ENCODE results near the gene GGT6. TPM values are rescaled to one million over a fixed set of nuclear protein-coding genes. Genes with fewer than 3 reads are reported as not detected.

GGT6 gene
- total RNA-seq, 1 experiment from 2014 or later, result not detected

- no peaks in the 10 kb centered on the region for H3K27me3 ChIP-seq (replicated peaks; ENCODE audit: insufficient read depth, low read depth, low read length, poor library complexity)
- no TSS peak for BruUV-seq (replicated peaks)
- no peak overlapping the region for H3K27ac ChIP-seq (ENCODE audit: low read depth, low read length, poor library complexity, severe bottlenecking)
- H3K36me3 ChIP-seq (ENCODE audit: insufficient read depth, low read length, poor library complexity, severe bottlenecking), result peaks cover 60% of the 10 kb centered on the region
- ChIA-PET POLR2A (ENCODE audit: low non-redundant PET) (no interaction called here), CTCF (no interaction called here)
- H3K4me1 ChIP-seq (ENCODE audit: insufficient read depth, low read length, poor library complexity, severe bottlenecking), result peaks cover 5% of the 10 kb centered on the region
- H3K9me3 ChIP-seq (ENCODE audit: low read depth, low read length, poor library complexity, severe bottlenecking), result no peaks in the 10 kb centered on the region
- no peak for DNase-seq (ENCODE audit: low spot score)
- intact Hi-C loops (cut with micrococcal nuclease; ENCODE audit: unreplicated experiment), result no loop called here
- TF ChIP-seq EZH2 (IDR thresholded peaks at IDR 0.05; ENCODE audit: borderline replicate concordance, low read depth, low read length, poor library complexity, severe bottlenecking), result no peak
- no peak for TF ChIP-seq CTCF (conservative IDR thresholded peaks at IDR 0.05; ENCODE audit: low read depth, low read length)
- no peak overlapping the region for H3K4me3 ChIP-seq (ENCODE audit: low read depth, low read length, poor library complexity, severe bottlenecking)
Measured at GRCh38 chr17:4539576-4540223, 20.7 kb downstream of the GGT6 start.

GRCh38 chr17:4539025-4539424, 21.4 kb downstream of the GGT6 start:
- no peaks in the 10 kb centered on the region for H3K27me3 ChIP-seq (replicated peaks; ENCODE audit: insufficient read depth, low read depth, low read length, poor library complexity)
- BruUV-seq (replicated peaks), result TSS peak; percentile 78
- no peak for DNase-seq (ENCODE audit: low spot score)
- TF ChIP-seq EZH2 (IDR thresholded peaks at IDR 0.05; ENCODE audit: borderline replicate concordance, low read depth, low read length, poor library complexity, severe bottlenecking) (no peak), CTCF (conservative IDR thresholded peaks at IDR 0.05; ENCODE audit: low read depth, low read length) (no peak)
- CTCF ChIA-PET, result no interaction called here
- H3K4me3 ChIP-seq (ENCODE audit: low read depth, low read length, poor library complexity, severe bottlenecking), result no peak overlapping the region
- POLR2A ChIA-PET (ENCODE audit: low non-redundant PET), result no interaction called here
- peaks cover 57% of the 10 kb centered on the region for H3K36me3 ChIP-seq (ENCODE audit: insufficient read depth, low read length, poor library complexity, severe bottlenecking)
- intact Hi-C loops (cut with micrococcal nuclease; ENCODE audit: unreplicated experiment), result no loop called here
- H3K27ac ChIP-seq (ENCODE audit: low read depth, low read length, poor library complexity, severe bottlenecking), result no peak overlapping the region
- H3K9me3 ChIP-seq (ENCODE audit: low read depth, low read length, poor library complexity, severe bottlenecking), result no peaks in the 10 kb centered on the region
- peaks cover 5% of the 10 kb centered on the region for H3K4me1 ChIP-seq (ENCODE audit: insufficient read depth, low read length, poor library complexity, severe bottlenecking)

GRCh38 chr17:4538236-4539002, 22.0 kb downstream of the GGT6 start:
- no peak overlapping the region for H3K4me3 ChIP-seq (ENCODE audit: low read depth, low read length, poor library complexity, severe bottlenecking)
- ChIA-PET POLR2A (ENCODE audit: low non-redundant PET) (no interaction called here), CTCF (interaction anchor here (0.6 kb wide), 1 partner anchor 31 kb away, joined by 15 read pairs; no protein-coding TSS in a partner anchor)
- no peak for DNase-seq (ENCODE audit: low spot score)
- peaks cover 56% of the 10 kb centered on the region for H3K36me3 ChIP-seq (ENCODE audit: insufficient read depth, low read length, poor library complexity, severe bottlenecking)
- peaks cover 5% of the 10 kb centered on the region for H3K4me1 ChIP-seq (ENCODE audit: insufficient read depth, low read length, poor library complexity, severe bottlenecking)
- TF ChIP-seq CTCF (conservative IDR thresholded peaks at IDR 0.05; ENCODE audit: low read depth, low read length) (no peak), EZH2 (IDR thresholded peaks at IDR 0.05; ENCODE audit: borderline replicate concordance, low read depth, low read length, poor library complexity, severe bottlenecking) (no peak)
- H3K27ac ChIP-seq (ENCODE audit: low read depth, low read length, poor library complexity, severe bottlenecking), result no peak overlapping the region
- H3K9me3 ChIP-seq (ENCODE audit: low read depth, low read length, poor library complexity, severe bottlenecking), result no peaks in the 10 kb centered on the region
- no TSS peak for BruUV-seq (replicated peaks)
- no peaks in the 10 kb centered on the region for H3K27me3 ChIP-seq (replicated peaks; ENCODE audit: insufficient read depth, low read depth, low read length, poor library complexity)
- intact Hi-C loops (cut with micrococcal nuclease; ENCODE audit: unreplicated experiment), result no loop called here

Measured in A673 (cell line).